Neural progenitor cell (in vitro differentiated cells): ENCODE data around the gene FAM20C. TPM values are rescaled to one million over a fixed set of nuclear protein-coding genes. Genes with fewer than 3 reads are reported as not detected.
"Not testable (repeated sequence)": the region's sequence is repeated elsewhere in the genome, so short reads cannot be mapped to it uniquely, and the experiment has no call there.

Experiments
- DNase-seq: peaks from one replicate; pipeline ENCODE4 v3.0.0-alpha.2; 2016; ENCODE audit warnings: low spot score
- H2AFZ ChIP-seq: fragments of 200-600 bp; sonication (generic); replicated peaks from 2 replicates; pipeline ENCODE4 v1.6.1; 2016; ENCODE audit warnings: antibody characterized with exemption
- H3F3A ChIP-seq: fragments of 200-600 bp; sonication (generic); 2 replicates; pipeline ENCODE4 v1.6.1; 2016; ENCODE audit warnings: antibody characterized with exemption, low read depth
- H3K27ac ChIP-seq: fragments of 200-600 bp; sonication (generic); 2 replicates; pipeline ENCODE4 v1.5.1; 2016; ENCODE audit warnings: mild to moderate bottlenecking
- H3K27me3 ChIP-seq: fragments of 200-600 bp; sonication (generic); 2 replicates; pipeline ENCODE4 v1.6.1; 2016; ENCODE audit warnings: mild to moderate bottlenecking, moderate library complexity
- H3K36me3 ChIP-seq: fragments of 200-600 bp; sonication (generic); 2 replicates; pipeline ENCODE4 v1.5.1; 2016
- H3K4me1 ChIP-seq: fragments of 200-600 bp; sonication (generic); 2 replicates; pipeline ENCODE4 v1.6.1; 2016; ENCODE audit warnings: mixed run types
- H3K4me2 ChIP-seq: fragments of 200-600 bp; sonication (generic); 2 replicates; pipeline ENCODE4 v1.6.1; 2016
- H3K4me3 ChIP-seq: fragments of 200-600 bp; sonication (generic); 2 replicates; pipeline ENCODE4 v1.5.1; 2016
- H3K79me2 ChIP-seq: fragments of 200-600 bp; sonication (generic); 2 replicates; pipeline ENCODE4 v1.6.1; 2016; ENCODE audit warnings: low read depth
- H3K9ac ChIP-seq: fragments of 200-600 bp; sonication (generic); 2 replicates; pipeline ENCODE4 v1.6.1; 2016
- H3K9me3 ChIP-seq: fragments of 200-600 bp; sonication (generic); 2 replicates; pipeline ENCODE4 v1.5.1; 2016; ENCODE audit warnings: low read depth
- H4K20me1 ChIP-seq: fragments of 200-600 bp; sonication (generic); 2 replicates; pipeline ENCODE4 v1.6.1; 2016; ENCODE audit warnings: low read depth
- H3K27ac Mint-ChIP-seq: 3 replicates; pipeline ENCODE4 v1.8.0; 2021; ENCODE audit warnings: mixed read lengths
- H3K27me3 Mint-ChIP-seq: 2 replicates; pipeline ENCODE4 v1.8.0; 2022; ENCODE audit warnings: low read depth, mild to moderate bottlenecking, inconsistent platforms, moderate library complexity, mixed read lengths; ENCODE audit not compliant: insufficient read depth
- H3K36me3 Mint-ChIP-seq: 3 replicates; pipeline ENCODE4 v1.8.0; 2021; ENCODE audit warnings: mixed read lengths
- H3K4me1 Mint-ChIP-seq: 3 replicates; pipeline ENCODE4 v1.8.0; 2021; ENCODE audit warnings: mixed read lengths
- H3K4me3 Mint-ChIP-seq: 3 replicates; pipeline ENCODE4 v1.8.0; 2021; ENCODE audit warnings: mild to moderate bottlenecking, moderate library complexity, mixed read lengths
- H3K9me3 Mint-ChIP-seq: 3 replicates; pipeline ENCODE4 v1.8.0; 2020; ENCODE audit warnings: mixed read lengths
- CTCF ChIP-seq: fragments of 200-600 bp; sonication (generic); IDR thresholded peaks from 2 replicates; pipeline ENCODE4 v1.5.1; 2017; ENCODE audit warnings: antibody characterized with exemption, mild to moderate bottlenecking
- EZH2 ChIP-seq: fragments of 200-600 bp; sonication (generic); IDR thresholded peaks from 2 replicates; pipeline ENCODE4 v1.6.1; 2017; ENCODE audit warnings: antibody characterized with exemption, mild to moderate bottlenecking, moderate library complexity
- EZH2phosphoT487 ChIP-seq: fragments of 200-600 bp; sonication (generic); IDR thresholded peaks from 2 replicates; pipeline ENCODE4 v1.6.1; 2017; ENCODE audit warnings: antibody characterized with exemption
- total RNA-seq: library from RNA; depleted of rRNA; stranded (reverse); fragments of >200 nt; gene quantifications from 2 replicates; pipeline ENCODE4 v1.2.3, GENCODE V29; 2015; ENCODE audit warnings: low replicate concordance

The FAM20C gene
- total RNA-seq, 1 donor from 2014 or later, result 3.8 TPM

- not testable (repeated sequence) for H3K9me3 Mint-ChIP-seq, H3K79me2 ChIP-seq, H3K27ac ChIP-seq, H3K4me2 ChIP-seq, H3K4me1 Mint-ChIP-seq, H3K27me3 ChIP-seq, H2AFZ ChIP-seq, H3K4me3 Mint-ChIP-seq, H3K27ac Mint-ChIP-seq, H3K4me3 ChIP-seq, H3F3A ChIP-seq, H3K9ac ChIP-seq, H3K9me3 ChIP-seq, H3K4me1 ChIP-seq, H3K36me3 Mint-ChIP-seq, DNase-seq, H3K36me3 ChIP-seq, H4K20me1 ChIP-seq, H3K27me3 Mint-ChIP-seq
Measured at GRCh38 chr7:243580-243978, 51.2 kb downstream of the FAM20C start.

- Mint-ChIP-seq H3K9me3 (no peaks in the 10 kb centered on the region), H3K27me3 (peaks cover 3% of the 10 kb centered on the region), H3K36me3 (peaks cover 3% of the 10 kb centered on the region), H3K4me1 (peaks cover 7% of the 10 kb centered on the region), H3K27ac (no peak overlapping the region), H3K4me3 (no peak overlapping the region)
- no peaks in the 10 kb centered on the region for H3F3A ChIP-seq
- no peaks in the 10 kb centered on the region for H4K20me1 ChIP-seq
- TF ChIP-seq EZH2 (no peak), CTCF (no peak), EZH2phosphoT487 (no peak)
- no peak overlapping the region for H3K27ac ChIP-seq
- no peak overlapping the region for H3K4me2 ChIP-seq
- H2AFZ ChIP-seq, result no peak overlapping the region
- no peaks in the 10 kb centered on the region for H3K9me3 ChIP-seq
- DNase-seq, result no peak
- H3K36me3 ChIP-seq, result no peaks in the 10 kb centered on the region
- H3K4me1 ChIP-seq, result peaks cover 5% of the 10 kb centered on the region
- no peak overlapping the region for H3K9ac ChIP-seq
- H3K27me3 ChIP-seq, result no peaks in the 10 kb centered on the region
- H3K79me2 ChIP-seq, result no peaks in the 10 kb centered on the region
- no peak overlapping the region for H3K4me3 ChIP-seq
Measured at GRCh38 chr7:244974-245373, 52.6 kb downstream of the FAM20C start.

- Histone ChIP-seq H3F3A (no peaks in the 10 kb centered on the region), H2AFZ (no peak overlapping the region), H3K79me2 (no peaks in the 10 kb centered on the region), H3K27ac (no peak overlapping the region), H3K27me3 (no peaks in the 10 kb centered on the region), H3K4me2 (no peak overlapping the region), H3K9me3 (no peaks in the 10 kb centered on the region), H3K4me3 (no peak overlapping the region), H3K9ac (no peak overlapping the region), H3K36me3 (no peaks in the 10 kb centered on the region), H4K20me1 (no peaks in the 10 kb centered on the region), H3K4me1 (peaks cover 3% of the 10 kb centered on the region)
- Mint-ChIP-seq H3K4me1 (peaks cover 9% of the 10 kb centered on the region), H3K27me3 (peaks cover 3% of the 10 kb centered on the region), H3K27ac (no peak overlapping the region), H3K4me3 (no peak overlapping the region), H3K9me3 (no peaks in the 10 kb centered on the region), H3K36me3 (peaks cover 5% of the 10 kb centered on the region)
- TF ChIP-seq EZH2 (no peak), CTCF (no peak), EZH2phosphoT487 (no peak)
- DNase-seq, result no peak
Measured at GRCh38 chr7:245574-246295, 53.4 kb downstream of the FAM20C start.

- Histone ChIP-seq H3K4me1 (no peaks in the 10 kb centered on the region), H3K9me3 (no peaks in the 10 kb centered on the region), H4K20me1 (no peaks in the 10 kb centered on the region), H3K27ac (no peak overlapping the region), H3K4me2 (no peak overlapping the region), H3K79me2 (no peaks in the 10 kb centered on the region), H3K9ac (no peak overlapping the region), H3K27me3 (no peaks in the 10 kb centered on the region), H2AFZ (no peak overlapping the region), H3F3A (no peaks in the 10 kb centered on the region), H3K4me3 (no peak overlapping the region), H3K36me3 (no peaks in the 10 kb centered on the region)
- Mint-ChIP-seq H3K27me3 (peaks cover 3% of the 10 kb centered on the region), H3K4me3 (no peak overlapping the region), H3K36me3 (peaks cover 5% of the 10 kb centered on the region), H3K4me1 (peaks cover 6% of the 10 kb centered on the region), H3K27ac (no peak overlapping the region), H3K9me3 (no peaks in the 10 kb centered on the region)
- no peak for DNase-seq
- no peak for TF ChIP-seq CTCF
- no peak for TF ChIP-seq EZH2phosphoT487
- TF ChIP-seq EZH2, result no peak
Measured at GRCh38 chr7:246451-246850, 54.1 kb downstream of the FAM20C start.
